CD14-positive monocyte (primary cell): ENCODE data around the gene STEAP4. TPM values are rescaled to one million over a fixed set of nuclear protein-coding genes. Genes with fewer than 3 reads are reported as not detected.
A peak's percentile ranks its signal among the peaks of the same experiment; 100 is the strongest.

Experiments
- DNase-seq, 3 donors: peaks; one replicate each; pipeline ENCODE4 v3.0.0-alpha.2; 2011 to 2022
- H2AFZ ChIP-seq: 2 replicates; pipeline ENCODE4 v1.6.0; 2012; ENCODE audit warnings: mild to moderate bottlenecking, low read depth, low read length, inconsistent platforms; ENCODE audit not compliant: insufficient read depth, poor library complexity, severe bottlenecking
- H3K27ac ChIP-seq, 2 donors: 1 replicate in 1 of 2; 2 replicates in 1 of 2; pipeline ENCODE4 v1.5.1; 2012 to 2013; ENCODE audit warnings: low read length in 2 of 2, control low read depth in 1 of 2, inconsistent platforms in 1 of 2, low read depth in 1 of 2, mild to moderate bottlenecking in 1 of 2
- H3K27me3 ChIP-seq, 2 donors: one replicate each; pipeline versions ENCODE4 v1.6.0 to v1.6.1; 2011 to 2013; ENCODE audit warnings: low read length in 2 of 2; ENCODE audit not compliant: control insufficient read depth in 2 of 2, insufficient read depth in 2 of 2
- H3K36me3 ChIP-seq, 2 donors: replicated peaks in 1 of 2; 1 replicate in 1 of 2; 2 replicates in 1 of 2; pipeline versions ENCODE4 v1.5.1 to v1.6.1; 2012 to 2013; ENCODE audit warnings: low read length in 2 of 2, control low read depth in 1 of 2, inconsistent platforms in 1 of 2, mild to moderate bottlenecking in 1 of 2; ENCODE audit not compliant: insufficient read depth in 2 of 2, control insufficient read depth in 1 of 2
- H3K4me1 ChIP-seq, 2 donors: 1 replicate in 1 of 2; 2 replicates in 1 of 2; pipeline versions ENCODE4 v1.5.1 to v1.6.1; 2012 to 2013; ENCODE audit warnings: low read length in 2 of 2, control low read depth in 1 of 2, inconsistent platforms in 1 of 2, mild to moderate bottlenecking in 1 of 2, moderate library complexity in 1 of 2; ENCODE audit not compliant: insufficient read depth in 2 of 2, control insufficient read depth in 1 of 2
- H3K4me2 ChIP-seq: replicated peaks from 2 replicates; pipeline ENCODE3; 2012; ENCODE audit warnings: low read length, moderate library complexity, mild to moderate bottlenecking; ENCODE audit not compliant: poor library complexity, severe bottlenecking; ENCODE audit errors: extremely low read depth
- H3K4me3 ChIP-seq, 3 experiments: fragments of 200-600 bp in 1 of 3; sonication (generic) in 1 of 3; replicated peaks in 1 of 3; 1 replicate in 2 of 3; 2 replicates in 1 of 3; pipeline ENCODE4 v1.5.1; 2011 to 2013; ENCODE audit warnings: low read length in 3 of 3, mild to moderate bottlenecking in 3 of 3, control low read depth in 2 of 3, low read depth in 2 of 3, inconsistent platforms in 1 of 3, moderate library complexity in 1 of 3
- H3K79me2 ChIP-seq: 2 replicates; pipeline ENCODE4 v1.6.0; 2012; ENCODE audit warnings: mild to moderate bottlenecking, control low read depth, inconsistent platforms, low read length, moderate library complexity; ENCODE audit not compliant: insufficient read depth
- H3K9ac ChIP-seq: 2 replicates; pipeline ENCODE4 v1.6.0; 2017; ENCODE audit warnings: low read length, mild to moderate bottlenecking; ENCODE audit not compliant: insufficient read depth, poor library complexity, severe bottlenecking
- H3K9me3 ChIP-seq, 2 donors: replicated peaks in 1 of 2; 1 replicate in 1 of 2; 2 replicates in 1 of 2; pipeline versions ENCODE4 v1.5.1 to v1.6.1; 2012 to 2013; ENCODE audit warnings: low read length in 2 of 2, control low read depth in 1 of 2; ENCODE audit not compliant: control insufficient read depth in 1 of 2, insufficient read depth in 1 of 2
- H4K20me1 ChIP-seq: 2 replicates; pipeline ENCODE4 v1.6.0; 2012; ENCODE audit warnings: mild to moderate bottlenecking, low read length, control low read depth, moderate library complexity; ENCODE audit not compliant: insufficient read depth
- H3K27ac Mint-ChIP-seq, 7 donors: one replicate each; pipeline ENCODE4 v1.8.0; 2020; ENCODE audit warnings: mild to moderate bottlenecking in 7 of 7, mixed read lengths in 7 of 7, moderate library complexity in 6 of 7, inconsistent platforms in 2 of 7
- H3K27me3 Mint-ChIP-seq, 3 donors: one replicate each; pipeline ENCODE4 v1.8.0; 2021 to 2022; ENCODE audit warnings: low read depth in 3 of 3, mild to moderate bottlenecking in 3 of 3, mixed read lengths in 3 of 3, moderate library complexity in 3 of 3, inconsistent platforms in 1 of 3
- H3K36me3 Mint-ChIP-seq, 2 donors: one replicate each; pipeline ENCODE4 v1.8.0; 2020; ENCODE audit warnings: mixed read lengths in 2 of 2, inconsistent platforms in 1 of 2, mild to moderate bottlenecking in 1 of 2
- H3K4me1 Mint-ChIP-seq: one replicate; pipeline ENCODE4 v1.8.0; 2020; ENCODE audit warnings: mild to moderate bottlenecking, mixed read lengths
- H3K4me3 Mint-ChIP-seq, 2 donors: one replicate each; pipeline ENCODE4 v1.8.0; 2020; ENCODE audit warnings: mild to moderate bottlenecking in 2 of 2, mixed read lengths in 2 of 2, moderate library complexity in 1 of 2
- H3K9me3 Mint-ChIP-seq, 7 donors: one replicate each; pipeline ENCODE4 v1.8.0; 2020 to 2022; ENCODE audit warnings: mixed read lengths in 7 of 7, mild to moderate bottlenecking in 6 of 7, moderate library complexity in 6 of 7, inconsistent platforms in 2 of 7
- CTCF ChIP-seq: fragments of 200-600 bp; IDR thresholded peaks from one replicate; pipeline ENCODE4 v1.8.0; 2022; ENCODE audit warnings: antibody characterized with exemption, mild to moderate bottlenecking
- WGBS: methylation state at CpG from one replicate; pipeline ENCODE4 v1.1.5; 2013; ENCODE audit warnings: missing lambda C conversion rate; ENCODE audit not compliant: insufficient coverage; 5-methylcytosine and 5-hydroxymethylcytosine counted together
- intact Hi-C, 2 donors: fragments of 100-400 bp; cut with micrococcal nuclease; formaldehyde crosslinking; loops; one replicate each; pipeline versions ENCODE4 v1.15.0 to v1.15.1; 2023
- polyA plus RNA-seq, 3 donors: library from polyadenylated mRNA; depleted of rRNA in 1 of 3; unstranded in 2 of 3; stranded (reverse) in 1 of 3; fragments of 300-500 nt in 2 of 3; fragments of >200 nt in 1 of 3; fragmentation: Illumina TruSeq in 2 of 3; gene quantifications; 1 replicate in 2 of 3; 2 replicates in 1 of 3; pipeline ENCODE4 v1.2.3, GENCODE V29; 2012 to 2021

The STEAP4 gene
- polyA plus RNA-seq, 3 donors: 17.1 to 40.0 (median 26.2) TPM

GRCh38 chr7:88262562-88262961 is 44.1 kb downstream of the STEAP4 start:
- no peaks in the 10 kb centered on the region for H3K36me3 ChIP-seq
- H3K4me2 ChIP-seq: peak overlapping the region; percentile 20
- no peaks in the 10 kb centered on the region for H3K27me3 ChIP-seq
- no peak for DNase-seq
- Mint-ChIP-seq H3K4me1 (peaks cover 50% of the 10 kb centered on the region), H3K36me3 (peaks cover 5% of the 10 kb centered on the region in 2 donors), H3K27me3 (peaks cover 0 to 5% (median 1%) of the 10 kb centered on the region in 3 donors), H3K27ac (no peak overlapping the region), H3K4me3 (no peak overlapping the region), H3K9me3 (peaks cover 2 to 12% (median 9%) of the 10 kb centered on the region in 7 donors)
- intact Hi-C loops: loop anchor here in 1 of 2 donors (10.0 kb wide), 1 partner anchor 52 kb away; no protein-coding TSS in a partner anchor
- H3K9me3 ChIP-seq: no peaks in the 10 kb centered on the region
- no peaks in the 10 kb centered on the region for H3K79me2 ChIP-seq
- no peak overlapping the region for H3K9ac ChIP-seq
- no peak for TF ChIP-seq CTCF
- H2AFZ ChIP-seq: no peak overlapping the region
- WGBS: 96% methylated on average over 4 of the region's 4 CpGs
- H3K4me3 ChIP-seq: no peak overlapping the region
- H3K4me1 ChIP-seq: peaks cover 27 to 50% of the 10 kb centered on the region in 2 donors
- peak overlapping the region in 1 of 2 donors; percentile 49 for H3K27ac ChIP-seq
- no peaks in the 10 kb centered on the region for H4K20me1 ChIP-seq

DNA sequence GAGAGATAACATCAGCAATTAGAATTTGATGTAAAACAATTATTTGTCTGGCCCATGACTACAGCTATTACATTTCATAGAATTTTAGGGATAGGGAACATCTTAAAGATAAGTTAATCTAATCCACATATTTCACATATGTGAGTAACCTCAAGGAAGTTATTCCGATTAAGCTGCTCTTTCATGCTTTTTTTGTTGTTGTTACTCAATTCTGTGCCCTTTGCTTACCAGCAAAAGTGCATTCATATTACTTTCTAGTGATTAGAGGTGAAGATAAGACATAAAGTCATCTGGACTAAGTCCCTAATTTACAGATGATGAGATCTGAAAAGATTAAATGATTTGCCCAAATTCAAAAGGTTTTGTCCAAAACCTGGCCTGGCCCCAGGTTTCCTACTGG is 46.0 kb downstream of the STEAP4 start:
- peaks cover 2 to 11% (median 6%) of the 10 kb centered on the region in 7 donors for H3K9me3 Mint-ChIP-seq
- no peaks in the 10 kb centered on the region for H4K20me1 ChIP-seq
- H3K27me3 Mint-ChIP-seq: peaks cover 0 to 4% (median 1%) of the 10 kb centered on the region in 3 donors
- no peak overlapping the region for H3K27ac Mint-ChIP-seq
- no peak overlapping the region for H3K4me3 ChIP-seq
- no peak overlapping the region for H3K4me3 Mint-ChIP-seq
- no peak overlapping the region for H2AFZ ChIP-seq
- intact Hi-C loops: loop anchor here in 1 of 2 donors (10.0 kb wide), 1 partner anchor 54 kb away; no protein-coding TSS in a partner anchor
- peaks cover 39 to 59% of the 10 kb centered on the region in 2 donors for H3K4me1 ChIP-seq
- H3K36me3 ChIP-seq: no peaks in the 10 kb centered on the region
- H3K9ac ChIP-seq: no peak overlapping the region
- DNase-seq: no peak
- no peak overlapping the region for H3K4me2 ChIP-seq
- no peaks in the 10 kb centered on the region for H3K27me3 ChIP-seq
- no peaks in the 10 kb centered on the region for H3K9me3 ChIP-seq
- WGBS: no CpG with 5 or more reads among the region's 1 CpG
- H3K79me2 ChIP-seq: no peaks in the 10 kb centered on the region
- no peak for TF ChIP-seq CTCF
- H3K4me1 Mint-ChIP-seq: peaks cover 60% of the 10 kb centered on the region
- H3K36me3 Mint-ChIP-seq: peaks cover 2 to 3% of the 10 kb centered on the region in 2 donors
- no peak overlapping the region for H3K27ac ChIP-seq
